ENCODE data around the gene GOLGA6L10. TPM values are rescaled to one million over a fixed set of nuclear protein-coding genes. Genes with fewer than 3 reads are reported as not detected.
"Not testable (repeated sequence)": the region's sequence is repeated elsewhere in the genome, so short reads cannot be mapped to it uniquely, and the experiment has no call there.

The GOLGA6L10 gene
- total RNA-seq, 4 donors from 2014 or later: 0.39 to 1.2 (median 0.85) TPM

- 80 to 83% methylated on average over 3 of the region's 3 CpGs for WGBS, 2 donors
- intact Hi-C loops (cut with DNase I; ENCODE audit: low total_unique reads): no loop called here
- no peak overlapping the region for H3K4me3 ChIP-seq (ENCODE audit: low read depth, poor library complexity, severe bottlenecking)
- TF ChIP-seq CTCF (IDR thresholded peaks at IDR 0.05) (no peak), POLR2A (IDR thresholded peaks at IDR 0.05) (no peak)
- DNase-seq (ENCODE audit: low spot score in 2 of 2): no peak
These were observed 47.8 kb downstream of the GOLGA6L10 start for GRCh38 chr15:82301296-82302016.

- TF ChIP-seq POLR2A (IDR thresholded peaks at IDR 0.05) (no peak), CTCF (IDR thresholded peaks at IDR 0.05) (no peak)
- no peak for DNase-seq (ENCODE audit: low spot score in 2 of 2)
- intact Hi-C loops (cut with DNase I; ENCODE audit: low total_unique reads): no loop called here
- no peak overlapping the region for H3K4me3 ChIP-seq (ENCODE audit: low read depth, poor library complexity, severe bottlenecking)
- 87 to 93% methylated on average over 7 of the region's 7 CpGs for WGBS, 2 donors
These were observed 48.4 kb downstream of the GOLGA6L10 start for GRCh38 chr15:82300883-82301282.

- DNase-seq (ENCODE audit: low spot score in 2 of 2); intact Hi-C loops (cut with DNase I; ENCODE audit: low total_unique reads); H3K4me3 ChIP-seq (ENCODE audit: low read depth, poor library complexity, severe bottlenecking): not testable (repeated sequence)
- WGBS, 2 donors: 55 to 59% methylated on average over 6 of the region's 6 CpGs
These were observed 48.9 kb downstream of the GOLGA6L10 start for GRCh38 chr15:82300326-82300725.

GRCh38 chr15:82299511-82299914, 49.8 kb downstream of the GOLGA6L10 start:
- H3K4me3 ChIP-seq (ENCODE audit: low read depth, poor library complexity, severe bottlenecking); intact Hi-C loops (cut with DNase I; ENCODE audit: low total_unique reads); DNase-seq (ENCODE audit: low spot score in 2 of 2): not testable (repeated sequence)
- WGBS, 2 donors: 70 to 79% methylated on average over 4 of the region's 6 CpGs

- DNase-seq (ENCODE audit: low spot score in 2 of 2): no peak
- intact Hi-C loops (cut with DNase I; ENCODE audit: low total_unique reads): no loop called here
- H3K4me3 ChIP-seq (ENCODE audit: low read depth, poor library complexity, severe bottlenecking): no peak overlapping the region
- 36 to 40% methylated on average over 19 to 36 of the region's 44 CpGs for WGBS, 2 donors
- TF ChIP-seq CTCF (IDR thresholded peaks at IDR 0.05) (no peak), POLR2A (IDR thresholded peaks at IDR 0.05) (no peak)
These were observed 50.8 kb downstream of the GOLGA6L10 start for GRCh38 chr15:82298520-82298919.

- TF ChIP-seq POLR2A (IDR thresholded peaks at IDR 0.05): no peak
- no peak for TF ChIP-seq CTCF (IDR thresholded peaks at IDR 0.05)
- DNase-seq (ENCODE audit: low spot score in 2 of 2): no peak
- intact Hi-C loops (cut with DNase I; ENCODE audit: low total_unique reads): no loop called here
- 97 to 98% methylated on average over 13 of the region's 13 CpGs for WGBS, 2 donors
- no peak overlapping the region for H3K4me3 ChIP-seq (ENCODE audit: low read depth, poor library complexity, severe bottlenecking)
These were observed 51.2 kb downstream of the GOLGA6L10 start for GRCh38 chr15:82298032-82298431.

GRCh38 chr15:82297546-82297945, 51.7 kb downstream of the GOLGA6L10 start:
- no peak overlapping the region for H3K4me3 ChIP-seq (ENCODE audit: low read depth, poor library complexity, severe bottlenecking)
- intact Hi-C loops (cut with DNase I; ENCODE audit: low total_unique reads): no loop called here
- TF ChIP-seq CTCF (IDR thresholded peaks at IDR 0.05) (no peak), POLR2A (IDR thresholded peaks at IDR 0.05) (no peak)
- WGBS, 2 donors: 93 to 94% methylated on average over 5 of the region's 5 CpGs
- DNase-seq (ENCODE audit: low spot score in 2 of 2): no peak
